ENCODE data around the gene CCDC171. TPM values are rescaled to one million over a fixed set of nuclear protein-coding genes. Genes with fewer than 3 reads are reported as not detected.
"Not testable (repeated sequence)": the region's sequence is repeated elsewhere in the genome, so short reads cannot be mapped to it uniquely, and the experiment has no call there.

Gene CCDC171
- total RNA-seq, 2 donors from 2014 or later, result 4.3 to 6.4 TPM

- TF ChIP-seq, protein P1, sequence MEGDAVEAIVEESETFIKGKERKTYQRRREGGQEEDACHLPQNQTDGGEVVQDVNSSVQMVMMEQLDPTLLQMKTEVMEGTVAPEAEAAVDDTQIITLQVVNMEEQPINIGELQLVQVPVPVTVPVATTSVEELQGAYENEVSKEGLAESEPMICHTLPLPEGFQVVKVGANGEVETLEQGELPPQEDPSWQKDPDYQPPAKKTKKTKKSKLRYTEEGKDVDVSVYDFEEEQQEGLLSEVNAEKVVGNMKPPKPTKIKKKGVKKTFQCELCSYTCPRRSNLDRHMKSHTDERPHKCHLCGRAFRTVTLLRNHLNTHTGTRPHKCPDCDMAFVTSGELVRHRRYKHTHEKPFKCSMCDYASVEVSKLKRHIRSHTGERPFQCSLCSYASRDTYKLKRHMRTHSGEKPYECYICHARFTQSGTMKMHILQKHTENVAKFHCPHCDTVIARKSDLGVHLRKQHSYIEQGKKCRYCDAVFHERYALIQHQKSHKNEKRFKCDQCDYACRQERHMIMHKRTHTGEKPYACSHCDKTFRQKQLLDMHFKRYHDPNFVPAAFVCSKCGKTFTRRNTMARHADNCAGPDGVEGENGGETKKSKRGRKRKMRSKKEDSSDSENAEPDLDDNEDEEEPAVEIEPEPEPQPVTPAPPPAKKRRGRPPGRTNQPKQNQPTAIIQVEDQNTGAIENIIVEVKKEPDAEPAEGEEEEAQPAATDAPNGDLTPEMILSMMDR (IDR thresholded peaks at IDR 0.05), result no peak
- ATAC-seq (ENCODE audit: insufficient number of reproducible peaks, low FRiP score, low read depth), result no peak
- Histone ChIP-seq H3K36me3 (no peaks in the 10 kb centered on the region), H3K4me3 (no peak overlapping the region), H3K9me3 (no peaks in the 10 kb centered on the region), H3K27me3 (replicated peaks; ENCODE audit: insufficient read depth) (no peaks in the 10 kb centered on the region), H3K4me1 (ENCODE audit: control insufficient read depth in 1 of 2, low read depth in 2 of 2) (no peaks in the 10 kb centered on the region), H3K27ac (no peak overlapping the region)
- DNase-seq (ENCODE audit: low spot score), result no peak
Measured at GRCh38 chr9:15584379-15584778, 31.5 kb downstream of the CCDC171 start.

GRCh38 chr9:15592317-15592716 is 39.5 kb downstream of the CCDC171 start:
- peaks cover 3% of the 10 kb centered on the region for H3K9me3 ChIP-seq
- no peak overlapping the region for H3K4me3 ChIP-seq
- DNase-seq (ENCODE audit: low spot score), result no peak
- ATAC-seq (ENCODE audit: insufficient number of reproducible peaks, low FRiP score, low read depth), result no peak
- no peaks in the 10 kb centered on the region for H3K4me1 ChIP-seq (ENCODE audit: control insufficient read depth in 1 of 2, low read depth in 2 of 2)
- no peaks in the 10 kb centered on the region for H3K36me3 ChIP-seq
- H3K27ac ChIP-seq, result no peak overlapping the region
- no peaks in the 10 kb centered on the region for H3K27me3 ChIP-seq (replicated peaks; ENCODE audit: insufficient read depth)
- TF ChIP-seq, protein P1 (IDR thresholded peaks at IDR 0.05), result no peak

GRCh38 chr9:15592940-15593339 is 40.1 kb downstream of the CCDC171 start:
- ATAC-seq (ENCODE audit: insufficient number of reproducible peaks, low FRiP score, low read depth), result not testable (repeated sequence)

DNA sequence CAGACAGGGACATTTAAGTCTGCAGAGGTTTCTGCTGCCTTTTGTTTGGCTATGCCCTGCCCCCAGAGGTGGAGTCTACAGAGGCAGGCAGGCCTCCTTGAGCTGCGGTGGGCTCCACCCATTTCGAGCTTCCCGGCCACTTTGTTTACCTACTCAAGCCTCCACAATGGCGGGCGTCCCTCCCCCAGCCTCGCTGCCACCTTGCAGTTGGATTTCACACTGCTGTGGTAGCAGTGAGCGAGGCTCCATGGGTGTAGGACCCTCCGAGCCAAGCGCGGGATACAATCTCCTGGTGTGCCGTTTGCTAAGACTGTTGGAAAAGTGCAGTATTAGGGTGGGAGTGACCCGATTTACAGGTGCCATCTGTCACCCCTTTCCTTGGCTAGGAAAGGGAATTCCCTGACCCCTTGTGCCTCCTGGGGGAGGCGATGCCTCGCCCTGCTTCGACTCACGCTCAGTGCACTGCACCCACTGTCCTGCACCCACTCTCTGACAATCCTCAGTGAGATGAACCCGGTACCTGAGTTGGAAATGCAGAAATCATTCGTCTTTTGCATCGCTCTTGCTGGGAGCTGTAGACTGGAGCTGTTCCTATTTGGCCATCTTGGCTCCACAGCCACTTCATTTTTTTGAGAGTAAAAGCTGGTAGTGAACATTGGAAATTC is 48.0 kb downstream of the CCDC171 start:
- not testable (repeated sequence) for ATAC-seq (ENCODE audit: insufficient number of reproducible peaks, low FRiP score, low read depth); H3K27ac ChIP-seq; H3K4me1 ChIP-seq (ENCODE audit: control insufficient read depth in 1 of 2, low read depth in 2 of 2); H3K36me3 ChIP-seq; H3K4me3 ChIP-seq; H3K9me3 ChIP-seq; H3K27me3 ChIP-seq (replicated peaks; ENCODE audit: insufficient read depth); DNase-seq (ENCODE audit: low spot score)

More at GRCh38 chr9:15592940-15593339, 40.1 kb downstream of the CCDC171 start:
- DNase-seq (ENCODE audit: low spot score); H3K27ac ChIP-seq; H3K36me3 ChIP-seq; H3K9me3 ChIP-seq; H3K4me3 ChIP-seq; H3K27me3 ChIP-seq (replicated peaks; ENCODE audit: insufficient read depth); H3K4me1 ChIP-seq (ENCODE audit: control insufficient read depth in 1 of 2, low read depth in 2 of 2): not testable (repeated sequence)

- no peak for ATAC-seq (ENCODE audit: insufficient number of reproducible peaks, low FRiP score, low read depth)
Measured at GRCh38 chr9:15606643-15607472, 54.0 kb downstream of the CCDC171 start.

DNA sequence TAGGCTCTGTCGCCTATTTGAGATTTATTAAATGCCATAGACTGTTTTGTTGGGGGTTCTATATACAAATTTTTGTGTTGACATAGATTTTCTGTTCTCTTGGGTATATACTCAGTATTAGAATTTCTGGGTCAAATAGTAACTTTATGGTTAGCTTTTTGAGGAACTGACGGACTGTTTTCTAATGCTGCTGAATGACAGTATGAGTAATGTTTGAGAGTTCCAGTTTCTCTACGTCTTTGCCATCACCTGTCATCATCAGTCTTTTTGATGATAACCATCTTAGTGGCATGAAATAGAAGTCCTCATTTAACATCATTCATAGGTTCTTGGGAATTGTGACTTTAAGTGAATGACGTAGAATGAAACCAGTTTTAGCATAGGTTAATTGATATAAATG is 60.1 kb downstream of the CCDC171 start:
- no peaks in the 10 kb centered on the region for H3K36me3 ChIP-seq
- ATAC-seq (ENCODE audit: insufficient number of reproducible peaks, low FRiP score, low read depth), result no peak
- DNase-seq (ENCODE audit: low spot score), result no peak

More at GRCh38 chr9:15606643-15607472, 54.0 kb downstream of the CCDC171 start:
- Histone ChIP-seq H3K9me3 (no peaks in the 10 kb centered on the region), H3K4me1 (ENCODE audit: control insufficient read depth in 1 of 2, low read depth in 2 of 2) (no peaks in the 10 kb centered on the region), H3K4me3 (peak overlapping the region; percentile 33), H3K27me3 (replicated peaks; ENCODE audit: insufficient read depth) (no peaks in the 10 kb centered on the region), H3K27ac (no peak overlapping the region), H3K36me3 (no peaks in the 10 kb centered on the region)
- DNase-seq (ENCODE audit: low spot score), result no peak
- TF ChIP-seq, protein P1 (IDR thresholded peaks at IDR 0.05), result peak; percentile 79

More for the DNA sequence above, 60.1 kb downstream of the CCDC171 start:
- TF ChIP-seq, protein P1 (IDR thresholded peaks at IDR 0.05), result no peak
- H3K4me1 ChIP-seq (ENCODE audit: control insufficient read depth in 1 of 2, low read depth in 2 of 2), result no peaks in the 10 kb centered on the region
- H3K27ac ChIP-seq, result no peak overlapping the region
- H3K4me3 ChIP-seq, result no peak overlapping the region
- no peaks in the 10 kb centered on the region for H3K27me3 ChIP-seq (replicated peaks; ENCODE audit: insufficient read depth)
- no peaks in the 10 kb centered on the region for H3K9me3 ChIP-seq
